Measurements from ENCODE around the gene ECE2. TPM values are rescaled to one million over a fixed set of nuclear protein-coding genes. Genes with fewer than 3 reads are reported as not detected.
"Not testable (repeated sequence)": the region's sequence is repeated elsewhere in the genome, so short reads cannot be mapped to it uniquely, and the experiment has no call there.

Gene ECE2
- total RNA-seq, 1 donor from 2014 or later, result not detected

- H3K4me1 Mint-ChIP-seq (ENCODE audit: low read depth), result peaks cover 21% of the 10 kb centered on the region
- H3K9me3 Mint-ChIP-seq (ENCODE audit: low read depth), result no peaks in the 10 kb centered on the region
- peaks cover 12% of the 10 kb centered on the region for H3K27me3 Mint-ChIP-seq (ENCODE audit: low read depth)
- DNase-seq (ENCODE audit: low spot score), result peak; percentile 82
- H3K27ac Mint-ChIP-seq (ENCODE audit: unreplicated experiment), result no peak overlapping the region
- peaks cover 9% of the 10 kb centered on the region for H3K36me3 Mint-ChIP-seq (ENCODE audit: low read depth)
- H3K4me3 Mint-ChIP-seq (ENCODE audit: unreplicated experiment), result peak overlapping the region; percentile 78
- TF ChIP-seq, protein P1, sequence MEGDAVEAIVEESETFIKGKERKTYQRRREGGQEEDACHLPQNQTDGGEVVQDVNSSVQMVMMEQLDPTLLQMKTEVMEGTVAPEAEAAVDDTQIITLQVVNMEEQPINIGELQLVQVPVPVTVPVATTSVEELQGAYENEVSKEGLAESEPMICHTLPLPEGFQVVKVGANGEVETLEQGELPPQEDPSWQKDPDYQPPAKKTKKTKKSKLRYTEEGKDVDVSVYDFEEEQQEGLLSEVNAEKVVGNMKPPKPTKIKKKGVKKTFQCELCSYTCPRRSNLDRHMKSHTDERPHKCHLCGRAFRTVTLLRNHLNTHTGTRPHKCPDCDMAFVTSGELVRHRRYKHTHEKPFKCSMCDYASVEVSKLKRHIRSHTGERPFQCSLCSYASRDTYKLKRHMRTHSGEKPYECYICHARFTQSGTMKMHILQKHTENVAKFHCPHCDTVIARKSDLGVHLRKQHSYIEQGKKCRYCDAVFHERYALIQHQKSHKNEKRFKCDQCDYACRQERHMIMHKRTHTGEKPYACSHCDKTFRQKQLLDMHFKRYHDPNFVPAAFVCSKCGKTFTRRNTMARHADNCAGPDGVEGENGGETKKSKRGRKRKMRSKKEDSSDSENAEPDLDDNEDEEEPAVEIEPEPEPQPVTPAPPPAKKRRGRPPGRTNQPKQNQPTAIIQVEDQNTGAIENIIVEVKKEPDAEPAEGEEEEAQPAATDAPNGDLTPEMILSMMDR (IDR thresholded peaks at IDR 0.05), result no peak
These were observed 13.7 kb upstream of the ECE2 start for GRCh38 chr3:184261854-184262763.

DNA sequence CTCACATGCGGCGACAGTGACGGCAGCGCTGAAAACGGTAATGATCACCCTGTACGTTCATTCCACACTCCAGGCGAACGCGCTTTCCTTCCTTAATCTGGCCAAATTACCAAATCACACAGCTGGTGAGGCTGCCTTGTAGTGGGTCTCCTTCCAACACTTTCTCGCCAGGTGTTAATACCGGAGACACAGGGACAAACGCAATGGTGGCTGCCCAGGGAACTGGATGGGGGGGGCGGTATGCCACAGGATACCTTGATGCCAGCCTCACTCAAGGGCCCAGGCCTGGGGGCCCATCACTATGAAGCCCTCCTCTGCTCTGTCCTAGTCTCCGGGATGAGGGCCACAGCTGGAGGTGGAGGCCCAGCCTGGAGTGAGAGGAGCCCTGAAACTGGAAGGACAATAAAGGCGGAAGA lies 13.1 kb upstream of the ECE2 start:
- H3K4me3 Mint-ChIP-seq (ENCODE audit: unreplicated experiment), result no peak overlapping the region
- peaks cover 8% of the 10 kb centered on the region for H3K36me3 Mint-ChIP-seq (ENCODE audit: low read depth)
- peaks cover 21% of the 10 kb centered on the region for H3K4me1 Mint-ChIP-seq (ENCODE audit: low read depth)
- TF ChIP-seq, protein P1 (IDR thresholded peaks at IDR 0.05), result no peak
- no peak overlapping the region for H3K27ac Mint-ChIP-seq (ENCODE audit: unreplicated experiment)
- no peaks in the 10 kb centered on the region for H3K9me3 Mint-ChIP-seq (ENCODE audit: low read depth)
- DNase-seq (ENCODE audit: low spot score), result peak; percentile 43
- peaks cover 18% of the 10 kb centered on the region for H3K27me3 Mint-ChIP-seq (ENCODE audit: low read depth)

- H3K27me3 Mint-ChIP-seq (ENCODE audit: low read depth), result peaks cover 20% of the 10 kb centered on the region
- not testable (repeated sequence) for H3K4me1 Mint-ChIP-seq (ENCODE audit: low read depth); H3K36me3 Mint-ChIP-seq (ENCODE audit: low read depth); H3K27ac Mint-ChIP-seq (ENCODE audit: unreplicated experiment); DNase-seq (ENCODE audit: low spot score); H3K9me3 Mint-ChIP-seq (ENCODE audit: low read depth); H3K4me3 Mint-ChIP-seq (ENCODE audit: unreplicated experiment)
These were observed 8.6 kb upstream of the ECE2 start for GRCh38 chr3:184267249-184267648.

DNA sequence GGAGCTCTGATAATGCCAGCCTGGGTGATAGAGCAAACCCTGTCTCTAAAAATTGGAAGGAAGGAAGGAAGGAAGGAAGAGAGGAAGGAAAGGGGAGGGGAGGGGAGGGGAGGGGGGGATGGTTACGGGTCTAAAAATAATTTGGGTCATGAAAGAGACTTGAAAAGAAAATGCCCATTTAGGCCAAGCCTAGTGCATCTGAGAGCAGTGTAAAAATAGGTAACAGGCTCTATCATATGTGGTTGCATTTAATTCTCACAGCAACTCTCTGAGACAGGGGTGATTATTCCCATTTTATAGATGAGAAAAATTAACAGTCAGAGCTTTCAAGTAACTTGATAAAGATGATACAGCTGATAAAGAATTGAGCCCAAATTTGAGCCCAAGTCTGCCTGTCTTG lies 3.6 kb upstream of the ECE2 start:
- Mint-ChIP-seq H3K36me3 (ENCODE audit: low read depth) (peaks cover 1% of the 10 kb centered on the region), H3K27me3 (ENCODE audit: low read depth) (peaks cover 30% of the 10 kb centered on the region), H3K4me3 (ENCODE audit: unreplicated experiment) (no peak overlapping the region), H3K4me1 (ENCODE audit: low read depth) (no peaks in the 10 kb centered on the region), H3K27ac (ENCODE audit: unreplicated experiment) (no peak overlapping the region), H3K9me3 (ENCODE audit: low read depth) (no peaks in the 10 kb centered on the region)
- DNase-seq (ENCODE audit: low spot score), result no peak
- TF ChIP-seq, protein P1 (IDR thresholded peaks at IDR 0.05), result no peak

DNA sequence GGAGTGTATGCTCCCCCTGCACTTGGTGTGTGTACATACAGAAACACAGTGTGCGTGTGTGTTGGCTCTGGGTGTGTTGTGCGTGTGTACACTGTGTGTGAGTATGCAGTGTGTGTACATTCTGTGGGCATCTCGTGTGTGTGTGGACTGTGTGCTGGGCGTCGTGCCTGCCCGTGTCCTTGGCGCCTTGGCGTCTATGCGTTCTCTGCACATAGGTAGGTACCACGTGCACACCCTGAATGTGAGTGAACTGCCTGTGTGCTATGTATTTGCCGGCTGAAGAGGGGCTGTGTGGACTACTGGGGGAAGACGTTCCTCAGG lies 481 bp upstream of the ECE2 start:
- Mint-ChIP-seq H3K4me3 (ENCODE audit: unreplicated experiment) (no peak overlapping the region), H3K4me1 (ENCODE audit: low read depth) (no peaks in the 10 kb centered on the region), H3K36me3 (ENCODE audit: low read depth) (no peaks in the 10 kb centered on the region), H3K9me3 (ENCODE audit: low read depth) (no peaks in the 10 kb centered on the region), H3K27me3 (ENCODE audit: low read depth) (peaks cover 43% of the 10 kb centered on the region), H3K27ac (ENCODE audit: unreplicated experiment) (no peak overlapping the region)
- TF ChIP-seq, protein P1 (IDR thresholded peaks at IDR 0.05), result no peak
- no peak for DNase-seq (ENCODE audit: low spot score)

DNA sequence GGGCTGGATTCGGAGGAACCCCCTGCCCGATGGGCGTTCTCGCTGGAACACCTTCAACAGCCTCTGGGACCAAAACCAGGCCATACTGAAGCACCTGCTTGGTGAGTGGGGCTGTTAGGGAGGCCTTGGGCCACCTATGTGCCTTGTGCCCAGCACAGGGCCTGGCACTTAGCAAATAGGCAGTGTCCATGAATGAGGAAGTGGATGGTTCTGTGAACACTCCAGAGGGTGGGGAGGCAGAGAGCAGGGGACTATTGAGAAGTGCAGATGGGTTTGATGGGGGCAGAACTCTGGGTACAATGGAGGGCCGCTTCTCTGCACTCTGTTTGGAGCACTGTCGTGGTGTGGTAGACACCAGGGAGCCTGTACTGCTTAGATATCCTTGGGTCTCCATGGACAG lies 1.5 kb downstream of the ECE2 start:
- DNase-seq (ENCODE audit: low spot score), result no peak
- TF ChIP-seq, protein P1 (IDR thresholded peaks at IDR 0.05), result no peak
- Mint-ChIP-seq H3K9me3 (ENCODE audit: low read depth) (no peaks in the 10 kb centered on the region), H3K4me1 (ENCODE audit: low read depth) (no peaks in the 10 kb centered on the region), H3K27ac (ENCODE audit: unreplicated experiment) (no peak overlapping the region), H3K27me3 (ENCODE audit: low read depth) (peaks cover 40% of the 10 kb centered on the region), H3K36me3 (ENCODE audit: low read depth) (no peaks in the 10 kb centered on the region), H3K4me3 (ENCODE audit: unreplicated experiment) (no peak overlapping the region)

All from chondrocyte (in vitro differentiated cells).